ENCODE measurements around the gene FN1. TPM values are rescaled to one million over a fixed set of nuclear protein-coding genes. Genes with fewer than 3 reads are reported as not detected.

Gene FN1
- total RNA-seq, 1 donor from 2014 or later = 902 TPM

- Mint-ChIP-seq H3K27me3 (no peaks in the 10 kb centered on the region), H3K9me3 (no peaks in the 10 kb centered on the region), H3K36me3 (peaks cover 42% of the 10 kb centered on the region), H3K27ac (no peak overlapping the region), H3K4me1 (ENCODE audit: unreplicated experiment) (no peaks in the 10 kb centered on the region), H3K4me3 (no peak overlapping the region)
- DNase-seq (ENCODE audit: extremely low spot score, unreplicated experiment) = no peak
- TF ChIP-seq CTCF (conservative IDR thresholded peaks at IDR 0.05) = no peak
These were observed 11.8 kb downstream of the FN1 start for GRCh38 chr2:215423928-215424540.

- no peak for TF ChIP-seq CTCF (conservative IDR thresholded peaks at IDR 0.05)
- Mint-ChIP-seq H3K9me3 (no peaks in the 10 kb centered on the region), H3K4me3 (no peak overlapping the region), H3K27ac (no peak overlapping the region), H3K4me1 (ENCODE audit: unreplicated experiment) (peaks cover 3% of the 10 kb centered on the region), H3K27me3 (no peaks in the 10 kb centered on the region), H3K36me3 (peaks cover 41% of the 10 kb centered on the region)
- DNase-seq (ENCODE audit: extremely low spot score, unreplicated experiment) = no peak
These were observed 12.6 kb downstream of the FN1 start for GRCh38 chr2:215423234-215423633.

GRCh38 chr2:215422676-215423075 lies 13.2 kb downstream of the FN1 start:
- H3K9me3 Mint-ChIP-seq = no peaks in the 10 kb centered on the region
- no peak for TF ChIP-seq CTCF (conservative IDR thresholded peaks at IDR 0.05)
- H3K4me3 Mint-ChIP-seq = no peak overlapping the region
- peaks cover 4% of the 10 kb centered on the region for H3K4me1 Mint-ChIP-seq (ENCODE audit: unreplicated experiment)
- H3K27ac Mint-ChIP-seq = no peak overlapping the region
- H3K27me3 Mint-ChIP-seq = no peaks in the 10 kb centered on the region
- H3K36me3 Mint-ChIP-seq = peaks cover 37% of the 10 kb centered on the region
- DNase-seq (ENCODE audit: extremely low spot score, unreplicated experiment) = no peak

GRCh38 chr2:215421859-215422461 lies 13.9 kb downstream of the FN1 start:
- H3K4me1 Mint-ChIP-seq (ENCODE audit: unreplicated experiment) = peaks cover 8% of the 10 kb centered on the region
- H3K4me3 Mint-ChIP-seq = no peak overlapping the region
- no peak for TF ChIP-seq CTCF (conservative IDR thresholded peaks at IDR 0.05)
- H3K36me3 Mint-ChIP-seq = peaks cover 32% of the 10 kb centered on the region
- H3K9me3 Mint-ChIP-seq = no peaks in the 10 kb centered on the region
- no peaks in the 10 kb centered on the region for H3K27me3 Mint-ChIP-seq
- no peak overlapping the region for H3K27ac Mint-ChIP-seq
- DNase-seq (ENCODE audit: extremely low spot score, unreplicated experiment) = no peak

- H3K4me3 Mint-ChIP-seq = no peak overlapping the region
- H3K4me1 Mint-ChIP-seq (ENCODE audit: unreplicated experiment) = peaks cover 8% of the 10 kb centered on the region
- H3K27ac Mint-ChIP-seq = no peak overlapping the region
- H3K36me3 Mint-ChIP-seq = peaks cover 32% of the 10 kb centered on the region
- DNase-seq (ENCODE audit: extremely low spot score, unreplicated experiment) = no peak
- no peaks in the 10 kb centered on the region for H3K9me3 Mint-ChIP-seq
- H3K27me3 Mint-ChIP-seq = no peaks in the 10 kb centered on the region
- no peak for TF ChIP-seq CTCF (conservative IDR thresholded peaks at IDR 0.05)
These were observed 15.4 kb downstream of the FN1 start for GRCh38 chr2:215420471-215420935.
